Measurements from ENCODE around the gene RELN. TPM values are rescaled to one million over a fixed set of nuclear protein-coding genes. Genes with fewer than 3 reads are reported as not detected.
A peak's percentile ranks its signal among the peaks of the same experiment; 100 is the strongest.

The RELN gene
- total and polyA plus RNA-seq, 9 of the 15 experiments (the other 6 are each of a cell fraction or from before 2014, with no cell fraction given), result 12.9 to 43.2 (median 18.1) TPM

- TF ChIP-seq ZHX1 (conservative IDR thresholded peaks at IDR 0.05; ENCODE audit: low read length), result no peak
- 0 out of 2 replicates have a peak, but pooled peaks have one; percentile 21 for TF ChIP-seq SOX6 (IDR thresholded peaks at IDR 0.05)
- TF ChIP-seq ELF2 (CRISPR knock-in tag; IDR thresholded peaks at IDR 0.05), result no peak
- TF ChIP-seq, protein P1, sequence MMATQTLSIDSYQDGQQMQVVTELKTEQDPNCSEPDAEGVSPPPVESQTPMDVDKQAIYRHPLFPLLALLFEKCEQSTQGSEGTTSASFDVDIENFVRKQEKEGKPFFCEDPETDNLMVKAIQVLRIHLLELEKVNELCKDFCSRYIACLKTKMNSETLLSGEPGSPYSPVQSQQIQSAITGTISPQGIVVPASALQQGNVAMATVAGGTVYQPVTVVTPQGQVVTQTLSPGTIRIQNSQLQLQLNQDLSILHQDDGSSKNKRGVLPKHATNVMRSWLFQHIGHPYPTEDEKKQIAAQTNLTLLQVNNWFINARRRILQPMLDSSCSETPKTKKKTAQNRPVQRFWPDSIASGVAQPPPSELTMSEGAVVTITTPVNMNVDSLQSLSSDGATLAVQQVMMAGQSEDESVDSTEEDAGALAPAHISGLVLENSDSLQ (IDR thresholded peaks at IDR 0.05), result peak; percentile 34; the same call in 1 of the 2 replicates
- TF ChIP-seq GMEB1 (CRISPR knock-in tag; IDR thresholded peaks at IDR 0.05), result no peak
- TF ChIP-seq LCOR (CRISPR knock-in tag; IDR thresholded peaks at IDR 0.05), result no peak
- TF ChIP-seq KLF1 (tag; IDR thresholded peaks at IDR 0.05), result no peak
- TF ChIP-seq ZBTB34 (CRISPR knock-in tag; IDR thresholded peaks at IDR 0.05), result no peak
- TF ChIP-seq POLR2A (conservative IDR thresholded peaks at IDR 0.05), result no peak
- TF ChIP-seq RB1 (IDR thresholded peaks at IDR 0.05; ENCODE audit: low read depth), result no peak
- TF ChIP-seq REST (IDR thresholded peaks at IDR 0.05; ENCODE audit: borderline replicate concordance), result no peak
- no peak for TF ChIP-seq REST (CRISPR knock-in tag; IDR thresholded peaks at IDR 0.05; ENCODE audit: low read depth)
- TF ChIP-seq TSC22D4 (tag; IDR thresholded peaks at IDR 0.05), result no peak
- 0 out of 2 replicates have a peak, but pooled peaks have one; percentile 5 for TF ChIP-seq TCF3 (CRISPR knock-in tag; IDR thresholded peaks at IDR 0.05)
- peak; percentile 13; the same call in 1 of the 2 replicates for TF ChIP-seq TAL1 (IDR thresholded peaks at IDR 0.05)
- TF ChIP-seq NFIC (IDR thresholded peaks at IDR 0.05), result no peak
Measured at GRCh38 chr7:103889451-103889850, 100.0 kb downstream of the RELN start (continued).
